GM12878 (cell line): ENCODE results near the gene SORBS1. TPM values are rescaled to one million over a fixed set of nuclear protein-coding genes. Genes with fewer than 3 reads are reported as not detected.

Experiments used
- ATAC-seq: fragments of 200-7000 bp; cut with Tn5 transposase; 3 replicates; pipeline ENCODE4 v1.9.1; 2020; ENCODE audit warnings: mild to moderate bottlenecking, moderate library complexity
- BruUV-seq: library from RNA; stranded (reverse); fragments of 400-500 nt; replicated peaks from 2 replicates; lab custom pipeline; 2021; lab: Mats Ljungman, UMichigan
- CTCF ChIA-PET: fragments of 300-600 bp; sonication (Branson Sonifier 250); formaldehyde crosslinking; extraction: SDS; loops from one replicate; lab custom pipeline; 2021; ENCODE audit warnings: inconsistent platforms; lab: Yijun Ruan, JAX
- POLR2A ChIA-PET: fragments of 350-600 bp; formaldehyde crosslinking; extraction: SDS; loops from one replicate; lab custom pipeline; 2021; ENCODE audit warnings: inconsistent platforms; lab: Charles Lee
- RAD21 ChIA-PET: fragments of 300-600 bp; sonication (Branson Sonifier 250); formaldehyde crosslinking; loops from one replicate; lab custom pipeline; 2023; ENCODE audit warnings: antibody characterized with exemption; ENCODE audit not compliant: unreplicated experiment; lab: Charles Lee
- SMC1A ChIA-PET: fragments of 300-600 bp; sonication (Branson Sonifier 250); formaldehyde crosslinking; loops from one replicate; lab custom pipeline; 2023; ENCODE audit not compliant: unreplicated experiment, uncharacterized antibody; lab: Charles Lee
- DNase-seq: peaks from one replicate; pipeline ENCODE4 v3.0.0-alpha.2; 2011; ENCODE audit warnings: low read depth, low spot score
- FAIRE-seq: peaks from 3 replicates; lab custom pipeline; 2011; peaks lifted over from hg19 to GRCh38; lab: Jason Lieb, UNC
- H2AFZ ChIP-seq: 2 replicates; pipeline ENCODE4 v1.6.0; 2011; ENCODE audit warnings: low read depth, low read length, control low read depth; ENCODE audit not compliant: control insufficient read depth
- H3K27ac ChIP-seq: 2 replicates; pipeline ENCODE4 v1.5.1; 2011; ENCODE audit warnings: control low read depth; ENCODE audit not compliant: control insufficient read depth, insufficient read depth
- H3K27me3 ChIP-seq, 2 experiments: replicated peaks in 1 of 2; 2 replicates each; pipeline versions ENCODE4 v1.6.0 to v1.6.1; 2011; ENCODE audit warnings: low read length in 1 of 2; ENCODE audit not compliant: control insufficient read depth in 2 of 2, insufficient read depth in 2 of 2
- H3K36me3 ChIP-seq, 2 experiments: 2 replicates each; pipeline ENCODE4 v1.5.1; 2011; ENCODE audit warnings: low read length in 1 of 2; ENCODE audit not compliant: control insufficient read depth in 2 of 2, insufficient read depth in 2 of 2
- H3K4me1 ChIP-seq: 2 replicates; pipeline ENCODE4 v1.6.1; 2011; ENCODE audit warnings: mild to moderate bottlenecking, low read length, moderate library complexity, mixed read lengths; ENCODE audit not compliant: control insufficient read depth, insufficient read depth
- H3K4me2 ChIP-seq: 2 replicates; pipeline ENCODE4 v1.6.0; 2011; ENCODE audit warnings: control low read depth; ENCODE audit not compliant: control insufficient read depth, insufficient read depth
- H3K4me3 ChIP-seq: fragments of 200-600 bp; sonication (generic); 2 replicates; pipeline ENCODE4 v1.5.1; 2016
- H3K79me2 ChIP-seq: 2 replicates; pipeline ENCODE4 v1.6.0; 2011; ENCODE audit warnings: low read length; ENCODE audit not compliant: control insufficient read depth, insufficient read depth
- H3K9ac ChIP-seq: 2 replicates; pipeline ENCODE4 v1.8.0; 2011; ENCODE audit warnings: low read length, control low read depth, mixed read lengths; ENCODE audit not compliant: control insufficient read depth, insufficient read depth
- H3K9me3 ChIP-seq: replicated peaks from 3 replicates; pipeline ENCODE4 v1.5.1; 2011; ENCODE audit warnings: mild to moderate bottlenecking, low read length; ENCODE audit not compliant: control insufficient read depth, insufficient read depth
- H4K20me1 ChIP-seq: 2 replicates; pipeline ENCODE4 v1.6.0; 2011; ENCODE audit not compliant: control insufficient read depth, insufficient read depth
- BCL11A ChIP-seq: IDR thresholded peaks from 2 replicates; pipeline ENCODE4 v1.6.1; 2011; ENCODE audit warnings: low read depth, low read length
- CBX3 ChIP-seq: fragments of 200-600 bp; sonication (generic); IDR thresholded peaks from 2 replicates; pipeline ENCODE4 v1.6.1; 2016; ENCODE audit warnings: low read depth, borderline replicate concordance
- DPF2 ChIP-seq: fragments of 450-650 bp; IDR thresholded peaks from 2 replicates; pipeline ENCODE4 v1.6.1; 2017; ENCODE audit warnings: mild to moderate bottlenecking
- ESRRA ChIP-seq: IDR thresholded peaks from 2 replicates; pipeline ENCODE4 v1.6.1; 2012; ENCODE audit warnings: mild to moderate bottlenecking, low read length, improper control_type of control experiment
- FOXK2 ChIP-seq: fragments of 450-650 bp; IDR thresholded peaks from 2 replicates; pipeline ENCODE4 v1.6.1; 2017; ENCODE audit warnings: mild to moderate bottlenecking, moderate library complexity
- HDAC6 ChIP-seq: fragments of 200-600 bp; sonication (generic); IDR thresholded peaks from one replicate; pipeline ENCODE4 v1.8.0; 2017; ENCODE audit warnings: antibody characterized with exemption; ENCODE audit not compliant: unreplicated experiment
- MEF2A ChIP-seq: IDR thresholded peaks from 2 replicates; pipeline ENCODE4 v1.6.1; 2011; ENCODE audit warnings: low read depth, mild to moderate bottlenecking, low read length, moderate library complexity; ENCODE audit not compliant: insufficient read depth
- MYC ChIP-seq: IDR thresholded peaks from 2 replicates; pipeline ENCODE4 v1.6.1; 2011; ENCODE audit warnings: mild to moderate bottlenecking, low read length, moderate library complexity, inconsistent platforms; ENCODE audit not compliant: insufficient read depth, insufficient replicate concordance, insufficient read length, severe bottlenecking
- NR2F1 ChIP-seq: fragments of 450-650 bp; conservative IDR thresholded peaks from 2 replicates; pipeline ENCODE4 v1.6.1; 2017; ENCODE audit warnings: mild to moderate bottlenecking
- POLR2AphosphoS2 ChIP-seq: IDR thresholded peaks from 2 replicates; pipeline ENCODE4 v1.6.1; 2011; ENCODE audit warnings: low read depth, mild to moderate bottlenecking, low read length, improper control_type of control experiment, moderate library complexity
- STAT3 ChIP-seq: IDR thresholded peaks from 2 replicates; pipeline ENCODE4 v1.6.1; 2011; ENCODE audit warnings: low read depth, low read length, improper control_type of control experiment
- ZBED1 ChIP-seq: IDR thresholded peaks from 2 replicates; pipeline ENCODE4 v1.6.1; 2016; ENCODE audit warnings: borderline replicate concordance
- ZZZ3 ChIP-seq: IDR thresholded peaks from 2 replicates; pipeline ENCODE4 v1.6.1; 2011; ENCODE audit warnings: low read depth; ENCODE audit not compliant: control insufficient read depth, insufficient read length
- WGBS: methylation state at CpG from one replicate; pipeline ENCODE4 v1.1.6; 2016; ENCODE audit warnings: low lambda C conversion rate; ENCODE audit not compliant: insufficient replicate concordance, insufficient coverage; ENCODE audit errors: missing lambda C conversion rate; 5-methylcytosine and 5-hydroxymethylcytosine counted together
- in situ Hi-C: fragments of 300-500 bp; cut with MboI; formaldehyde crosslinking; loops from 9 replicates; pipeline ENCODE4 v1.14.3; 2018; ENCODE audit warnings: mixed read lengths
- intact Hi-C: fragments of 100-400 bp; cut with micrococcal nuclease; formaldehyde crosslinking; loops from one replicate; pipeline ENCODE4 v1.14.2; 2022; ENCODE audit not compliant: unreplicated experiment
- polyA plus RNA-seq, 11 experiments: library from polyadenylated mRNA; depleted of rRNA in 4 of 11; unstranded in 6 of 11; stranded (reverse) in 5 of 11; fragments of >200 nt; fragmentation: Nextera tagmentation in 4 of 11; fragmentation: Illumina TruSeq in 1 of 11; extraction: Ambion mirVana in 4 of 11; extraction: Trizol in 1 of 11; gene quantifications; 1 replicate in 1 of 11; 2 replicates in 10 of 11; pipeline versions ENCODE4 v1.2.1 to v1.2.3, GENCODE V29; 2011 to 2016; ENCODE audit warnings: inconsistent platforms in 2 of 11, missing spikeins in 2 of 11, low read depth in 1 of 11
- total RNA-seq, 4 experiments: library from RNA; depleted of rRNA in 3 of 4; stranded (reverse); fragments of >200 nt in 3 of 4; fragmentation: Illumina TruSeq in 1 of 4; extraction: Trizol in 1 of 4; gene quantifications; 2 replicates each; pipeline versions ENCODE4 v1.2.1 to v1.2.3, GENCODE V29; 2013 to 2021
- TF ChIP-seq, protein P1 (sequence below): fragments of 450-650 bp; formaldehyde crosslinking; IDR thresholded peaks from 2 replicates; pipeline ENCODE4 v1.4.0; 2022; ENCODE audit warnings: mild to moderate bottlenecking, moderate library complexity
- TF ChIP-seq, protein P2 (sequence below): fragments of 450-650 bp; IDR thresholded peaks from 2 replicates; pipeline ENCODE4 v1.6.1; 2014; ENCODE audit warnings: mild to moderate bottlenecking
- TF ChIP-seq, protein P3 (sequence below): fragments of 450-650 bp; IDR thresholded peaks from 2 replicates; pipeline ENCODE4 v1.6.1; 2017; ENCODE audit warnings: borderline replicate concordance

The SORBS1 gene
- total and polyA plus RNA-seq, 10 of the 15 experiments (the other 5 are each of a cell fraction or from before 2014, with no cell fraction given): 0.13 to 0.75 (median 0.39) TPM

DNA sequence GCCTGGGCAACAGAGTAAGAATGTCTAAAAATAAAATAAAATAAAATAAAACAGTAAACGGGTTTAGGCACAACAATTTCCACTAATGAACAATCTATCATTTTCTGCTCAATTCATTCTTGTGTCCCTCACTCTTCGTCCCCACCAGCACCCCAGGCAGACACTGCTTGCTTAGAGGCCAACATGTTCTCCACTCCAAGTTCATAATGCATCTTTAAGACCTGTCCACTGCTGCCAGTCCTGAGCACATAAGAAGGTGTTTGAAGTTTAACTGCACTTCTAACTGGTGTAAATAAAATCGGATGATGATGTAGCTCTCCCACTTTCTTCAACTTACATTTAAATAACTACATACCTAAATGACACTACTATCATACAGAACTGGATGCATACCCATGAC lies 283.6 kb downstream of the SORBS1 start:
- no TSS peak for BruUV-seq
- Histone ChIP-seq H3K4me3 (no peak overlapping the region), H2AFZ (no peak overlapping the region), H3K36me3 (peaks cover 4 to 13% of the 10 kb centered on the region in 2 experiments), H3K27ac (no peak overlapping the region), H3K79me2 (peaks cover 100% of the 10 kb centered on the region), H3K4me1 (peaks cover 30% of the 10 kb centered on the region), H3K9me3 (no peaks in the 10 kb centered on the region; the same call in 2 of the 3 replicates), H3K27me3 (no peaks in the 10 kb centered on the region), H4K20me1 (peaks cover 21% of the 10 kb centered on the region), H3K4me2 (no peak overlapping the region), H3K9ac (no peak overlapping the region)
- TF ChIP-seq STAT3 (no peak), ZZZ3 (no peak), ESRRA (no peak), MYC (no peak), HDAC6 (no peak), DPF2 (no peak), BCL11A (no peak), ZBED1 (no peak), CBX3 (no peak), MEF2A (no peak), FOXK2 (no peak), NR2F1 (no peak), POLR2AphosphoS2 (no peak)
- TF ChIP-seq, protein P1, sequence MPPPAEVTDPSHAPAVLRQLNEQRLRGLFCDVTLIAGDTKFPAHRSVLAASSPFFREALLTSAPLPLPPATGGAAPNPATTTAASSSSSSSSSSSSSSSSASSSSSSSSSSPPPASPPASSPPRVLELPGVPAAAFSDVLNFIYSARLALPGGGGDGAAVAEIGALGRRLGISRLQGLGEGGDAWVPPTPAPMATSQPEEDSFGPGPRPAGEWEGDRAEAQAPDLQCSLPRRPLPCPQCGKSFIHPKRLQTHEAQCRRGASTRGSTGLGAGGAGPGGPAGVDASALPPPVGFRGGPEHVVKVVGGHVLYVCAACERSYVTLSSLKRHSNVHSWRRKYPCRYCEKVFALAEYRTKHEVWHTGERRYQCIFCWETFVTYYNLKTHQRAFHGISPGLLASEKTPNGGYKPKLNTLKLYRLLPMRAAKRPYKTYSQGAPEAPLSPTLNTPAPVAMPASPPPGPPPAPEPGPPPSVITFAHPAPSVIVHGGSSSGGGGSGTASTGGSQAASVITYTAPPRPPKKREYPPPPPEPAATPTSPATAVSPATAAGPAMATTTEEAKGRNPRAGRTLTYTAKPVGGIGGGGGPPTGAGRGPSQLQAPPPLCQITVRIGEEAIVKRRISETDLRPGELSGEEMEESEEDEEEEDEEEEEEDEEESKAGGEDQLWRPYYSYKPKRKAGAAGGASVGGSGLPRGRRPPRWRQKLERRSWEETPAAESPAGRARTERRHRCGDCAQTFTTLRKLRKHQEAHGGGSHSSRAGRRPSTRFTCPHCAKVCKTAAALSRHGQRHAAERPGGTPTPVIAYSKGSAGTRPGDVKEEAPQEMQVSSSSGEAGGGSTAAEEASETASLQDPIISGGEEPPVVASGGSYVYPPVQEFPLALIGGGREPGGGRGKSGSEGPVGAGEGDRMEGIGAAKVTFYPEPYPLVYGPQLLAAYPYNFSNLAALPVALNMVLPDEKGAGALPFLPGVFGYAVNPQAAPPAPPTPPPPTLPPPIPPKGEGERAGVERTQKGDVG (CRISPR knock-in tag): no peak
- TF ChIP-seq, protein P2, sequence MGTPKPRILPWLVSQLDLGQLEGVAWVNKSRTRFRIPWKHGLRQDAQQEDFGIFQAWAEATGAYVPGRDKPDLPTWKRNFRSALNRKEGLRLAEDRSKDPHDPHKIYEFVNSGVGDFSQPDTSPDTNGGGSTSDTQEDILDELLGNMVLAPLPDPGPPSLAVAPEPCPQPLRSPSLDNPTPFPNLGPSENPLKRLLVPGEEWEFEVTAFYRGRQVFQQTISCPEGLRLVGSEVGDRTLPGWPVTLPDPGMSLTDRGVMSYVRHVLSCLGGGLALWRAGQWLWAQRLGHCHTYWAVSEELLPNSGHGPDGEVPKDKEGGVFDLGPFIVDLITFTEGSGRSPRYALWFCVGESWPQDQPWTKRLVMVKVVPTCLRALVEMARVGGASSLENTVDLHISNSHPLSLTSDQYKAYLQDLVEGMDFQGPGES: no peak
- TF ChIP-seq, protein P3, sequence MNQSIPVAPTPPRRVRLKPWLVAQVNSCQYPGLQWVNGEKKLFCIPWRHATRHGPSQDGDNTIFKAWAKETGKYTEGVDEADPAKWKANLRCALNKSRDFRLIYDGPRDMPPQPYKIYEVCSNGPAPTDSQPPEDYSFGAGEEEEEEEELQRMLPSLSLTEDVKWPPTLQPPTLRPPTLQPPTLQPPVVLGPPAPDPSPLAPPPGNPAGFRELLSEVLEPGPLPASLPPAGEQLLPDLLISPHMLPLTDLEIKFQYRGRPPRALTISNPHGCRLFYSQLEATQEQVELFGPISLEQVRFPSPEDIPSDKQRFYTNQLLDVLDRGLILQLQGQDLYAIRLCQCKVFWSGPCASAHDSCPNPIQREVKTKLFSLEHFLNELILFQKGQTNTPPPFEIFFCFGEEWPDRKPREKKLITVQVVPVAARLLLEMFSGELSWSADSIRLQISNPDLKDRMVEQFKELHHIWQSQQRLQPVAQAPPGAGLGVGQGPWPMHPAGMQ: no peak
- in situ Hi-C loops: no loop called here
- ChIA-PET SMC1A (interaction anchor here (0.9 to 14.9 kb wide), 8 partner anchors 10 to 84 kb away, joined by 3 to 313 read pairs (median 8); no protein-coding TSS in a partner anchor), RAD21 (interaction anchor here (1.1 to 5.2 kb wide), 6 partner anchors 8 to 85 kb away, joined by 3 to 21 read pairs (median 5); no protein-coding TSS in a partner anchor), POLR2A (interaction anchor here (0.9 to 2.3 kb wide), 2 partner anchors 10 to 17 kb away, joined by 5 to 12 read pairs; no protein-coding TSS in a partner anchor), CTCF (interaction anchor here (1.1 to 16.6 kb wide), 5 partner anchors 8 to 85 kb away, joined by 3 to 348 read pairs (median 21); no protein-coding TSS in a partner anchor)
- DNase-seq (no peak), ATAC-seq (no peak), FAIRE-seq (no peak)
- intact Hi-C loops: no loop called here
- 94% methylated on average over 3 of the region's 3 CpGs for WGBS
